Loucy (cell line): ENCODE data around the gene RER1.

Experiments
- H2AFZ ChIP-seq: fragments of 200-600 bp; sonication (generic); 2 replicates; pipeline ENCODE4 v1.6.0; 2016; ENCODE audit warnings: antibody characterized with exemption, mild to moderate bottlenecking, low read length, moderate library complexity
- H3F3A ChIP-seq: fragments of 200-600 bp; 2 replicates; pipeline ENCODE4 v1.6.0; 2016; ENCODE audit warnings: antibody characterized with exemption, low read depth, mild to moderate bottlenecking
- H3K27me3 ChIP-seq: fragments of 200-600 bp; sonication (generic); 2 replicates; pipeline ENCODE4 v1.6.1; 2014; ENCODE audit warnings: low read length, mild to moderate bottlenecking; ENCODE audit not compliant: insufficient read depth, poor library complexity, severe bottlenecking
- H3K36me3 ChIP-seq: fragments of 200-600 bp; sonication (generic); 2 replicates; pipeline ENCODE4 v1.6.1; 2016; ENCODE audit warnings: low read length; ENCODE audit not compliant: insufficient read depth
- H3K4me1 ChIP-seq: fragments of 200-600 bp; sonication (generic); 2 replicates; pipeline ENCODE4 v1.5.1; 2014; ENCODE audit warnings: low read length, mild to moderate bottlenecking; ENCODE audit not compliant: insufficient read depth, poor library complexity, severe bottlenecking
- H3K4me2 ChIP-seq: fragments of 200-600 bp; sonication (generic); 2 replicates; pipeline ENCODE4 v1.6.0; 2014; ENCODE audit warnings: antibody characterized with exemption, low read length, low read depth, mild to moderate bottlenecking; ENCODE audit not compliant: poor library complexity, severe bottlenecking
- H3K4me3 ChIP-seq: fragments of 200-600 bp; sonication (generic); 2 replicates; pipeline ENCODE4 v1.5.1; 2014; ENCODE audit warnings: low read length, mild to moderate bottlenecking, mixed read lengths; ENCODE audit not compliant: poor library complexity, severe bottlenecking
- H3K79me2 ChIP-seq: fragments of 200-600 bp; sonication (generic); 2 replicates; pipeline ENCODE4 v1.6.1; 2014; ENCODE audit warnings: low read length; ENCODE audit not compliant: insufficient read depth
- H3K9ac ChIP-seq: fragments of 200-600 bp; sonication (generic); 2 replicates; pipeline ENCODE4 v1.6.0; 2014; ENCODE audit warnings: mild to moderate bottlenecking, low read depth, low read length, moderate library complexity; ENCODE audit not compliant: poor library complexity, severe bottlenecking
- H3K9me2 ChIP-seq: fragments of 200-600 bp; sonication (generic); replicated peaks from 2 replicates; pipeline ENCODE4 v1.6.1; 2016; ENCODE audit warnings: low read depth, low read length, mixed read lengths
- H3K9me3 ChIP-seq: fragments of 200-600 bp; sonication (generic); 2 replicates; pipeline ENCODE4 v1.6.1; 2014; ENCODE audit warnings: mild to moderate bottlenecking, antibody characterized with exemption, low read length, low read depth; ENCODE audit not compliant: insufficient read depth
- H4K20me1 ChIP-seq: fragments of 200-600 bp; sonication (generic); 2 replicates; pipeline ENCODE4 v1.6.0; 2014; ENCODE audit warnings: antibody characterized with exemption, low read length, mild to moderate bottlenecking; ENCODE audit not compliant: insufficient read depth, poor library complexity, severe bottlenecking
- EZH2phosphoT487 ChIP-seq: fragments of 200-600 bp; IDR thresholded peaks from 2 replicates; pipeline ENCODE4 v1.6.1; 2018; ENCODE audit warnings: antibody characterized with exemption, mild to moderate bottlenecking, moderate library complexity, borderline replicate concordance
- TF ChIP-seq, protein P1 (sequence below): fragments of 200-600 bp; sonication (generic); conservative IDR thresholded peaks from 2 replicates; pipeline ENCODE4 v1.5.1; 2014; ENCODE audit warnings: mild to moderate bottlenecking, antibody characterized with exemption, low read length

Gene RER1

DNA sequence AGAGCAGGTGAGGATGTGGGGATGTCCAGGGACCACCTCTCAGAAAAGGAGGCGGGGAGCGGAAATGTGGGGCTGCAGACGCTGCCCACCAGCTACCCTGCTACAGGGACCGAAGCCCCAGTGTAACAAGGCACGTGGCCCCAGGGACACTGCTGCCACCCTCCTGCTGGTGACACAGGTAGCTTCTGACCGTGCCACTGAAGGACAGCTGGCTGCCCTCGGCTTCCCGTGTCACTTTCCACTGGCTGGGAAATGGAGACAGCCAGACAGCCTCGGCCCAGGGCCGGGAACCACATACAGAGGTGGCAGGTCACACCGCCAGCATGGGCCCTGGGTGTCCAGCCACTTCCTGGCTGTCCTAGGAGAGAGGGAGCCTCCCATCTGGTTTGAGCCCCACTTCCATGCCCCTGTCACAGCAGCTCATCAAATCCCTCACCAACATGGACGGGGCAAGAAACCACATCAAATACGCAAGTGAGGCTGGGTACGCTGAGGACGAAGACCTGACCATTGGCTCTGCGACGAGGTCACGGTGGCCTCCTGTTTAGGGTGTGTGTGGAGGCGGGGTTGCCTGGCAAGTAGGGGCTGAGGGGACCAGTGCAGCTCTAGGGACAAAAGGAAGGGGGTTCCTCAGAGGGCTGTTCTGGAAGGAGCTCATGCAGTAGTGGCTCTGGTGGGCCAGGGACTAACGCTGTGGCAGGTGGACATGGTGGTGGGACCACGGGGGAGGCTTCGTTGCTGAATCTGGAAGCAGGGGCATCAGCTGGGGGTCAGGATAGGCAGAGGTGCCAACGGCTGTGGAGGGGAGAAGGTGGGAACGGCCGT lies 15.7 kb downstream of the RER1 start:
- no peaks in the 10 kb centered on the region for H3K27me3 ChIP-seq
- H3K36me3 ChIP-seq: peaks cover 26% of the 10 kb centered on the region; the same call in 1 of the 2 replicates
- H2AFZ ChIP-seq: no peak overlapping the region
- no peak for TF ChIP-seq EZH2phosphoT487
- TF ChIP-seq, protein P1, sequence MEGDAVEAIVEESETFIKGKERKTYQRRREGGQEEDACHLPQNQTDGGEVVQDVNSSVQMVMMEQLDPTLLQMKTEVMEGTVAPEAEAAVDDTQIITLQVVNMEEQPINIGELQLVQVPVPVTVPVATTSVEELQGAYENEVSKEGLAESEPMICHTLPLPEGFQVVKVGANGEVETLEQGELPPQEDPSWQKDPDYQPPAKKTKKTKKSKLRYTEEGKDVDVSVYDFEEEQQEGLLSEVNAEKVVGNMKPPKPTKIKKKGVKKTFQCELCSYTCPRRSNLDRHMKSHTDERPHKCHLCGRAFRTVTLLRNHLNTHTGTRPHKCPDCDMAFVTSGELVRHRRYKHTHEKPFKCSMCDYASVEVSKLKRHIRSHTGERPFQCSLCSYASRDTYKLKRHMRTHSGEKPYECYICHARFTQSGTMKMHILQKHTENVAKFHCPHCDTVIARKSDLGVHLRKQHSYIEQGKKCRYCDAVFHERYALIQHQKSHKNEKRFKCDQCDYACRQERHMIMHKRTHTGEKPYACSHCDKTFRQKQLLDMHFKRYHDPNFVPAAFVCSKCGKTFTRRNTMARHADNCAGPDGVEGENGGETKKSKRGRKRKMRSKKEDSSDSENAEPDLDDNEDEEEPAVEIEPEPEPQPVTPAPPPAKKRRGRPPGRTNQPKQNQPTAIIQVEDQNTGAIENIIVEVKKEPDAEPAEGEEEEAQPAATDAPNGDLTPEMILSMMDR: no peak
- H3K9me2 ChIP-seq: no peaks in the 10 kb centered on the region
- H3K9ac ChIP-seq: no peak overlapping the region
- no peaks in the 10 kb centered on the region for H3K9me3 ChIP-seq
- H3F3A ChIP-seq: no peaks in the 10 kb centered on the region
- H4K20me1 ChIP-seq: no peaks in the 10 kb centered on the region
- H3K4me2 ChIP-seq: no peak overlapping the region
- H3K4me1 ChIP-seq: no peaks in the 10 kb centered on the region
- H3K4me3 ChIP-seq: no peak overlapping the region
- H3K79me2 ChIP-seq: peaks cover 8% of the 10 kb centered on the region; the same call in 1 of the 2 replicates

DNA sequence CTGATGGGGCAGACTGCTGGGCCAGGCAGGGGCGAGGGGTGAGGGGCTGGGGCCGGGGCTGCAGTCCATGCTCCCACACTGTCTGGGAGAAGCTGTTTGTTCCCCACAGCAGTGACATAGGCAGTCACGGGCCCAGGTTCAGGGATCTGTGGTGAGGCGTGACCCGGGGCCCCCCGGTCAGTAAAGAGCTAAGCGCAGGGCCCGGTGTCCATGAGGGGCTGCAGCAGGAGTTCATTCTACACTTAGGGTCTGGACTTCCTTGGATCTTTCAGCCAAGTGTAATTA lies 16.3 kb downstream of the RER1 start:
- Histone ChIP-seq H3K9me3 (no peaks in the 10 kb centered on the region), H3K27me3 (no peaks in the 10 kb centered on the region), H3K9ac (no peak overlapping the region), H3K36me3 (peaks cover 20% of the 10 kb centered on the region; the same call in 1 of the 2 replicates), H3K4me1 (peaks cover 4% of the 10 kb centered on the region), H3K79me2 (peaks cover 10% of the 10 kb centered on the region), H3F3A (no peaks in the 10 kb centered on the region), H3K9me2 (no peaks in the 10 kb centered on the region), H3K4me3 (no peak overlapping the region), H4K20me1 (no peaks in the 10 kb centered on the region), H2AFZ (no peak overlapping the region), H3K4me2 (no peak overlapping the region)
- TF ChIP-seq EZH2phosphoT487: no peak
- TF ChIP-seq, protein P1: no peak

DNA sequence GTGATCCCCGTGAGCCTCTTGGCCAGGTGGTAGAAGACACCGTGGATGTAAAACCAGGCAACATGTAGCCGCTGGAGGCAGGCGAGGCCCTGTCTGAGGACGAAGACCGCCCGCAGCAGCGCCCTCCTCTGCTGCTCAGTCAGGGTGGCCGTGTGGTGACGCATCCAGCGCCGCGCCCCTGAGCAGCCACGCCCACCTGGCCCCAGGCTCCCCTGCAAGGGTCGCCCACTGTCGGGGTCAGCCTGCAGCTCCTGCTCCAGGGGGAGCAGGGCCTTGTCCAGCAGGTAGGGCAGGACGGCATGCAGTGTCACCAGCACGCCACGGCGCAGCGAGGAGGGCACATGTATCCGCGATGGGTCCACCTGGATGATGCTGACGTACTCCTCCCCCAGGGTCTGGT lies 16.8 kb downstream of the RER1 start:
- H3K9me3 ChIP-seq: no peaks in the 10 kb centered on the region
- H3K4me2 ChIP-seq: no peak overlapping the region
- H3K79me2 ChIP-seq: peaks cover 15% of the 10 kb centered on the region
- H4K20me1 ChIP-seq: no peaks in the 10 kb centered on the region
- no peak overlapping the region for H3K4me3 ChIP-seq
- H3K9ac ChIP-seq: no peak overlapping the region
- no peak overlapping the region for H2AFZ ChIP-seq
- no peaks in the 10 kb centered on the region for H3K27me3 ChIP-seq
- TF ChIP-seq, protein P1: no peak
- no peaks in the 10 kb centered on the region for H3K9me2 ChIP-seq
- peaks cover 7% of the 10 kb centered on the region for H3K4me1 ChIP-seq
- H3K36me3 ChIP-seq: peaks cover 15% of the 10 kb centered on the region; the same call in 1 of the 2 replicates
- H3F3A ChIP-seq: no peaks in the 10 kb centered on the region
